BJ (cell line): Measurements from ENCODE around the gene TMEM260. TPM values are rescaled to one million over a fixed set of nuclear protein-coding genes. Genes with fewer than 3 reads are reported as not detected.

Experiments
- CTCF ChIA-PET: fragments of 350-600 bp; formaldehyde crosslinking; extraction: SDS; loops from one replicate; lab custom pipeline; 2021; ENCODE audit warnings: antibody characterized with exemption, inconsistent platforms; lab: Yijun Ruan, JAX
- POLR2A ChIA-PET: fragments of 300-600 bp; sonication (Branson Sonifier 250); formaldehyde crosslinking; extraction: SDS; loops from one replicate; lab custom pipeline; 2021; ENCODE audit warnings: antibody characterized with exemption; lab: Charles Lee
- DNase-seq: peaks from one replicate; pipeline ENCODE4 v3.0.0-alpha.2; 2011; ENCODE audit warnings: low read depth
- H3K27me3 ChIP-seq: 2 replicates; pipeline ENCODE4 v1.6.0; 2011; ENCODE audit warnings: low read length; ENCODE audit not compliant: control insufficient read depth, insufficient read depth
- H3K36me3 ChIP-seq: 2 replicates; pipeline ENCODE4 v1.5.1; 2011; ENCODE audit warnings: low read length; ENCODE audit not compliant: control insufficient read depth, insufficient read depth
- H3K4me3 ChIP-seq: 2 replicates; pipeline ENCODE4 v1.5.1; 2011; ENCODE audit warnings: low read depth, mild to moderate bottlenecking, control low read depth, low read length
- polyA plus RNA-seq: library from polyadenylated mRNA; depleted of rRNA; stranded (reverse); fragments of >200 nt; gene quantifications from 2 replicates; pipeline ENCODE4 v1.2.3, GENCODE V29; 2011
- TF ChIP-seq, protein P1 (sequence below): IDR thresholded peaks from 2 replicates; pipeline ENCODE4 v1.5.1; 2011; ENCODE audit warnings: low read depth, mild to moderate bottlenecking, control low read depth, inconsistent platforms, low read length, moderate library complexity; ENCODE audit not compliant: insufficient read depth

TMEM260 gene
- polyA plus RNA-seq, 1 experiment = 9.8 TPM

DNA sequence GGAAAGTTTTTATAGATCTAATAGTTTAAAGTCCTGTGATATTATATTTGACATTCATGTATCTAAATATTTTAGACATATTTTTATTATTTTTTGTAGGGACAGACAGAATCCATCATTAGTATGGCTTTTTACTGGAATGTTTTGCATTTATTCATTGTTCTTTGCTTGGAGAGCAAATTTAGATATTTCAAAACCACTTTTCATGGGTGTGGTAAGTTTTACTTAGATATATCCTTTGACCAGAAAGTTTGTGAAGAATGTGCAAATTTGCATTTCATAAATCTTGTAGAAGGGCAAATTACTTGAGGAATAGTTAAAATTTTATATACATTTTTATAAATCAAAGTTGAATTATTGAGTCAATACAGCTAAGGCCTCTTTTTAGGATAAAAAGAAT lies 37.5 kb downstream of the TMEM260 start:
- Histone ChIP-seq H3K4me3 (no peak overlapping the region), H3K27me3 (no peaks in the 10 kb centered on the region), H3K36me3 (peaks cover 2% of the 10 kb centered on the region; the same call in 1 of the 2 replicates)
- TF ChIP-seq, protein P1, sequence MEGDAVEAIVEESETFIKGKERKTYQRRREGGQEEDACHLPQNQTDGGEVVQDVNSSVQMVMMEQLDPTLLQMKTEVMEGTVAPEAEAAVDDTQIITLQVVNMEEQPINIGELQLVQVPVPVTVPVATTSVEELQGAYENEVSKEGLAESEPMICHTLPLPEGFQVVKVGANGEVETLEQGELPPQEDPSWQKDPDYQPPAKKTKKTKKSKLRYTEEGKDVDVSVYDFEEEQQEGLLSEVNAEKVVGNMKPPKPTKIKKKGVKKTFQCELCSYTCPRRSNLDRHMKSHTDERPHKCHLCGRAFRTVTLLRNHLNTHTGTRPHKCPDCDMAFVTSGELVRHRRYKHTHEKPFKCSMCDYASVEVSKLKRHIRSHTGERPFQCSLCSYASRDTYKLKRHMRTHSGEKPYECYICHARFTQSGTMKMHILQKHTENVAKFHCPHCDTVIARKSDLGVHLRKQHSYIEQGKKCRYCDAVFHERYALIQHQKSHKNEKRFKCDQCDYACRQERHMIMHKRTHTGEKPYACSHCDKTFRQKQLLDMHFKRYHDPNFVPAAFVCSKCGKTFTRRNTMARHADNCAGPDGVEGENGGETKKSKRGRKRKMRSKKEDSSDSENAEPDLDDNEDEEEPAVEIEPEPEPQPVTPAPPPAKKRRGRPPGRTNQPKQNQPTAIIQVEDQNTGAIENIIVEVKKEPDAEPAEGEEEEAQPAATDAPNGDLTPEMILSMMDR = no peak
- DNase-seq = no peak
- POLR2A ChIA-PET = no interaction called here
- CTCF ChIA-PET = no interaction called here

DNA sequence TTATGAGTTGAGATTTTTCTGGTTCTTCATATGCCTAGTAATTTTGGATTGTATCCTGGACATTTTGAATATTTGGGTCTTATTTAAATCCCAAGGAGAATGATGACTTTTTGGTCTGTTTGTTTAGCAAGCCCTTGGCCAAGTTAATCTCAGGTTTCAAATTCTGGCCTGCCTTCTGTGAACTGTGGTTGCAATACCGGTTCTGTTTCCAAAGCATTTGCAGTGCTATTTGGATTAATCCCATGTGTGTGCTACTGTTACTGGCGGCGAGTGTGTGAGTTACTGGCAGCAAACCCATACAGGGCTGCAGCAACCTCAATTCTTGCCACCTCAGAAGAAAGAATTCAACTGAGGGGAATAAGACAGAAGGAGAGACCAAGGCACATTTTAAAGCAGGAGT lies 51.1 kb downstream of the TMEM260 start:
- TF ChIP-seq, protein P1 = no peak
- POLR2A ChIA-PET = no interaction called here
- peaks cover 5% of the 10 kb centered on the region for H3K36me3 ChIP-seq
- H3K27me3 ChIP-seq = no peaks in the 10 kb centered on the region
- H3K4me3 ChIP-seq = no peak overlapping the region
- CTCF ChIA-PET = no interaction called here
- DNase-seq = no peak

DNA sequence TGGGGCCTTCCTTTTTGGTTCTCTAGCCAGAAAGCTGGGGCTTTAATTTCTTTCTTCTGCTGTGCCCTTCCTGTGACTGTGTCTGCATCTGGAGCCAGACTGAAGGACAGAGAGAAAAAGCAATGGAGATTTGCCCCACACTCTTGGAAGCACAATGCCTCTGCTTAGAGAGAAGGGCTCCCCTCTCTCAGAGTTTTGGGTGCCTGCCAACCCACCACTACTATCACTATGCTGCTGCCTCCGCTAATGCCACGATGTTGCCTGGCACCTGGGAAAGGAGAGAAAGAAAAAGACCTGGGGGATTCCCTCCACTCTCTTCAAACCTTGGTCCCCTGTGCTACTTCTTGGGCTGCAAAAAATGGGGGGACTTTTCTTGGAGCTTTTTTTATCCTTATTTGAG lies 52.6 kb downstream of the TMEM260 start:
- POLR2A ChIA-PET = no interaction called here
- no peaks in the 10 kb centered on the region for H3K27me3 ChIP-seq
- CTCF ChIA-PET = interaction anchor here (1.3 kb wide), 1 partner anchor 551 kb away, joined by 3 read pairs; no protein-coding TSS in a partner anchor
- DNase-seq = no peak
- no peak overlapping the region for H3K4me3 ChIP-seq
- TF ChIP-seq, protein P1 = no peak
- peaks cover 9% of the 10 kb centered on the region for H3K36me3 ChIP-seq

DNA sequence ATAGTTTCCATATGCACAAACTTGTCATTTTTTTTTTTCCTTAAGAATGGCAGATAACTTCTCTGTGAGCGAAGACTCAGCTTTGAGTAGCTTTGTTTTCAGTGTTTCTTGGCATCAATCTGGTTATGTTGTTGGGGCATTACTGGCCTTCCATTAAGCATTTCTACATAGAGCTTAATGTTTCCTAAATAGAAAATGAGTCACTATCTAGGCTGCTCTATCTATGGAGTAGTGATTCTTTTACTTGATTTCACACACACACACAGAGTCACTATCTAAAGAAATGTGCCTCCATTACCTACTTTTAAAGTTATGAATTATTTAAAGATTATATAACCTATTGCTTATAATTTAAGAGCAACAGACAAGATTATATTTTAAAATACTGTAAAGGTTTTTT lies 53.9 kb downstream of the TMEM260 start:
- POLR2A ChIA-PET = no interaction called here
- Histone ChIP-seq H3K36me3 (peaks cover 16% of the 10 kb centered on the region), H3K4me3 (no peak overlapping the region), H3K27me3 (no peaks in the 10 kb centered on the region)
- TF ChIP-seq, protein P1 = no peak
- CTCF ChIA-PET = interaction anchor here (0.6 kb wide), 1 partner anchor 15 kb away, joined by 3 read pairs; no protein-coding TSS in a partner anchor
- DNase-seq = no peak

DNA sequence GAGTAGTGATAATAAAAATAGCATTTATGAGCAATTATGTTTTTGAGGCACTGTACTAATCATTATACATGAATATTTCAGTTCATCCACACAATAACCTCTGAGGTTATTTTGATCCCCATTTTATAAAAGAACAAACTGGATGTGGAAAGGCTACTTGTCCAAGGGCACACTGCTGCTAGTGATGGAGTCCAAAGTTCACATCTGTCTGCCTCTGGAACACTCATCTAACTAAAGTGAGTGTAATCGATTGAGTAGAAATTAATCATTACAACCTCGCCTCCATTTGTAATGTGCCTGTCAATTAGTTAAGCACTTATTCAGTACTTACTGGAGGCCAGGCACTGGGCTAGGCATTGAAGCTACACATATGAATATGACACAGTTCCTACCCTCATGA lies 55.4 kb downstream of the TMEM260 start:
- CTCF ChIA-PET = no interaction called here
- Histone ChIP-seq H3K27me3 (no peaks in the 10 kb centered on the region), H3K4me3 (no peak overlapping the region), H3K36me3 (peaks cover 18% of the 10 kb centered on the region)
- DNase-seq = no peak
- POLR2A ChIA-PET = no interaction called here
- TF ChIP-seq, protein P1 = no peak
